Hypothalamus (tissue), 51 donors: ENCODE data around the gene CFAP97.
"Not testable (repeated sequence)": the region's sequence is repeated elsewhere in the genome, so short reads cannot be mapped to it uniquely, and the experiment has no call there.

Source experiments
- DNase-seq, 51 donors: peaks; one replicate each; lab custom pipeline; 2025; lab: John Stamatoyannopoulos, UW

Gene CFAP97

GRCh38 chr4:185202984-185203485 lies 765 bp downstream of the CFAP97 start:
- DNase-seq = peak in 1 of 51 donors; percentile 16

GRCh38 chr4:185201977-185202962 lies 1.5 kb downstream of the CFAP97 start:
- DNase-seq = no peak

- DNase-seq = not testable (repeated sequence)
These were observed 5.6 kb downstream of the CFAP97 start for GRCh38 chr4:185198189-185198588.

GRCh38 chr4:185196437-185196836 lies 7.4 kb downstream of the CFAP97 start:
- DNase-seq = no peak

- DNase-seq = no peak
These were observed 8.6 kb downstream of the CFAP97 start for GRCh38 chr4:185194924-185195888.

GRCh38 chr4:185192059-185192458 lies 11.7 kb downstream of the CFAP97 start:
- DNase-seq = no peak

GRCh38 chr4:185190306-185190856 lies 13.4 kb downstream of the CFAP97 start:
- DNase-seq = no peak

- DNase-seq = no peak
These were observed 14.0 kb downstream of the CFAP97 start for GRCh38 chr4:185189606-185190305.

GRCh38 chr4:185186769-185187168 lies 17.0 kb downstream of the CFAP97 start:
- DNase-seq = no peak

GRCh38 chr4:185183622-185184281 lies 20.0 kb downstream of the CFAP97 start:
- peak in 41 of 51 donors; percentile 3 to 80 (median 45) for DNase-seq

- DNase-seq = no peak
These were observed 21.6 kb downstream of the CFAP97 start for GRCh38 chr4:185182239-185182638.

- DNase-seq = no peak
These were observed 24.3 kb downstream of the CFAP97 start for GRCh38 chr4:185179488-185179887.

- no peak for DNase-seq
These were observed 32.3 kb downstream of the CFAP97 start for GRCh38 chr4:185171373-185172071.

GRCh38 chr4:185167234-185167633 lies 36.6 kb downstream of the CFAP97 start:
- no peak for DNase-seq

- no peak for DNase-seq
These were observed 38.2 kb downstream of the CFAP97 start for GRCh38 chr4:185165605-185166063.

GRCh38 chr4:185151296-185151695 lies 52.5 kb downstream of the CFAP97 start:
- DNase-seq = no peak

GRCh38 chr4:185149392-185149791 lies 54.4 kb downstream of the CFAP97 start:
- no peak for DNase-seq

- DNase-seq = no peak
These were observed 58.2 kb downstream of the CFAP97 start for GRCh38 chr4:185145572-185145971.
